Lower leg skin (tissue), 4 donors: Measurements from ENCODE around the gene HRH3. TPM values are rescaled to one million over a fixed set of nuclear protein-coding genes. Genes with fewer than 3 reads are reported as not detected.

Experiments used
- DNase-seq, 2 donors: peaks; one replicate each; pipeline ENCODE4 v3.0.0-alpha.2; 2019; ENCODE audit warnings: low spot score in 2 of 2
- H3K4me3 ChIP-seq: fragments of 200-600 bp; sonication (generic); 2 replicates; pipeline ENCODE4 v1.5.1; 2017; ENCODE audit warnings: mild to moderate bottlenecking, low read depth; ENCODE audit not compliant: poor library complexity, severe bottlenecking
- POLR2A ChIP-seq, 2 donors: fragments of 450-650 bp; IDR thresholded peaks; one replicate each; pipeline ENCODE4 v1.6.1; 2016 to 2017; ENCODE audit warnings: antibody characterized with exemption in 2 of 2, mild to moderate bottlenecking in 1 of 2, moderate library complexity in 1 of 2
- WGBS, 2 donors: methylation state at CpG; one replicate each; pipeline ENCODE4 v1.1.5; 2018; 5-methylcytosine and 5-hydroxymethylcytosine counted together
- intact Hi-C: fragments of 100-400 bp; cut with DNase I; formaldehyde crosslinking; loops from one replicate; pipeline ENCODE4 v1.15.0; 2023; ENCODE audit warnings: low total_unique reads
- total RNA-seq, 4 donors: library from RNA; depleted of rRNA; stranded (reverse); fragments of >200 nt; gene quantifications; one replicate each; pipeline ENCODE4 v1.1.0, GENCODE V29; 2016
- TF ChIP-seq, protein P1 (sequence below), 3 donors: fragments of 450-650 bp; IDR thresholded peaks; one replicate each; pipeline ENCODE4 v1.5.1; 2016; ENCODE audit warnings: antibody characterized with exemption in 3 of 3, mild to moderate bottlenecking in 3 of 3, moderate library complexity in 2 of 3

HRH3 gene
- total RNA-seq, 4 donors from 2014 or later = not detected

DNA sequence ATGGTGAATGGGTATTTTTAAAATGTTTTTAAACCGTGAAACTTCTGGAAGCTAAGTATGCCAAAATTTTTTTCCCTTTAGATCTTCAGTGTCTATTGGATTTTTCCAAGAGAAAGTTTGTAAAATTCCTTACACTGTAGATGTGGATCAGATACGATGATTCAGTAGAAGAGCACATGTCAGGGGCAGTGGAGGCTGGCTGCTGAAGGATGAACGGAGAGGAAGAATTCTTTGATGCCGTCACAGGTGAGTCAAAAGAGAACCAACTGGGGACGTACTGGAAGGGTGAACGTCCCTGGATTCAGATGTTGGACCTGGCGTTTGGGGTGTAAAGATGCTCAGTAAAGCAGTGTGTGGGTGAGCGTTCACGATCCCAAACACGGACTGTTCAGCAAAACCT is 35.9 kb upstream of the HRH3 start:
- TF ChIP-seq, protein P1, sequence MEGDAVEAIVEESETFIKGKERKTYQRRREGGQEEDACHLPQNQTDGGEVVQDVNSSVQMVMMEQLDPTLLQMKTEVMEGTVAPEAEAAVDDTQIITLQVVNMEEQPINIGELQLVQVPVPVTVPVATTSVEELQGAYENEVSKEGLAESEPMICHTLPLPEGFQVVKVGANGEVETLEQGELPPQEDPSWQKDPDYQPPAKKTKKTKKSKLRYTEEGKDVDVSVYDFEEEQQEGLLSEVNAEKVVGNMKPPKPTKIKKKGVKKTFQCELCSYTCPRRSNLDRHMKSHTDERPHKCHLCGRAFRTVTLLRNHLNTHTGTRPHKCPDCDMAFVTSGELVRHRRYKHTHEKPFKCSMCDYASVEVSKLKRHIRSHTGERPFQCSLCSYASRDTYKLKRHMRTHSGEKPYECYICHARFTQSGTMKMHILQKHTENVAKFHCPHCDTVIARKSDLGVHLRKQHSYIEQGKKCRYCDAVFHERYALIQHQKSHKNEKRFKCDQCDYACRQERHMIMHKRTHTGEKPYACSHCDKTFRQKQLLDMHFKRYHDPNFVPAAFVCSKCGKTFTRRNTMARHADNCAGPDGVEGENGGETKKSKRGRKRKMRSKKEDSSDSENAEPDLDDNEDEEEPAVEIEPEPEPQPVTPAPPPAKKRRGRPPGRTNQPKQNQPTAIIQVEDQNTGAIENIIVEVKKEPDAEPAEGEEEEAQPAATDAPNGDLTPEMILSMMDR (IDR thresholded peaks at IDR 0.05) = no peak
- TF ChIP-seq POLR2A (IDR thresholded peaks at IDR 0.05) = no peak
- H3K4me3 ChIP-seq = no peak overlapping the region
- WGBS, 2 donors = 88 to 90% methylated on average over 10 of the region's 10 CpGs
- intact Hi-C loops = no loop called here
- DNase-seq = no peak

DNA sequence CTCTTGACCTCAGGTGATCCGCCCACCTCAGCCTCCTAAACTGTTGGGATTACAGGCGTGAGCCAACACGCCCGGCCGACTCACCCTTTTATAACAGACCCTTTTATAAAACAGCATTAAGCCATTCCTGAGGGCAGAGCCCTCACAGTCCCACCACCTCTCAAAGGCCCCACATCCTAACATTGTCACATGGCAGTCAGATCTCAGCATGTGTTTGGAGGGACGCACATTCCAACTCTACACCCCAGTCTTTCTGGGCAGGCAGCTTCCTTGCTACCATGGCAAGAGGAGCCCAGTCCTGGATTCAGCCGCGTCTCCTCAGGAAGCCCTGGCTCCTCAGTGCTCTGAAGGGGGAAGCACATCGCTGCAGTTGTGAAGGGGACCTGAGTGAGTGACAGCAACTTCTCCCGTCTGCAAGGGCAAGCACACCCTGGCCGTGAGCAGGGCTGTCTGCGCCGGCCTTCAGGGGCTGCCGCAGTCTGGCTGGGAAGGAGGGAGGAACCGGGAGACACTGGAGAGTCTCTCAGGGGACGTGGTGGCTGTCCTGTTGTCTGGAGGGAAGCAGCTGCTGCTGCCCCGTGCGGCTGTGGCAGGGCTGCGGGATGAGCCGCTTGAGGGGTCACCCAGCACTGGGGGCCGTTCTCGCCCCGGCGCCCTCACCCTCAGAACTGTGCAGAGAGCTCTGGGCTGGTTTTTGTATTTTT is 34.1 kb upstream of the HRH3 start:
- no peak for DNase-seq
- no peak overlapping the region for H3K4me3 ChIP-seq
- intact Hi-C loops = no loop called here
- TF ChIP-seq POLR2A (IDR thresholded peaks at IDR 0.05) = no peak
- TF ChIP-seq, protein P1 (IDR thresholded peaks at IDR 0.05) = no peak
- WGBS, 2 donors = 77 to 78% methylated on average over 24 of the region's 24 CpGs

DNA sequence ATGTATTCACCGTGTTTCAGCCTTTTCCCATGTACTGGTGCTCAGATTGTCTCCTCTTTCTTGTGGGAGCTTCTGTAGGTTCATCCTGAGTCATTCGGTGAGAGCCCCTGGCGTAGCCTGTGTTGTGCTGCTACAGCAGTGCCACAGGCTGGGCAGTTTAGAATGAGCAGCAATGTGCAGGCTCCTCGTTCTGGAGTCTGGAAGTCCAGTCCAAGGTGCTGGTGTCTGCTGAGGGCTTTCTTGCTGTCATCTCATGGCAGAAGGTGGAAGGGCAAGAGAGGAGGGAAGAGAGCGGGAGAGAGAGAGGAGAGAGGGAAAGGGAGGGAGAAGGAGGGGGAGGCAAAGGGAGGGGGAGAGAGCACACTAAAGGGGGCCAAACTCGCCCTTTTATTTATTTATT is 33.3 kb upstream of the HRH3 start:
- DNase-seq = no peak
- WGBS, 2 donors = 90 to 91% methylated on average over 6 of the region's 6 CpGs
- intact Hi-C loops = no loop called here
- H3K4me3 ChIP-seq = no peak overlapping the region
- TF ChIP-seq, protein P1 (IDR thresholded peaks at IDR 0.05) = no peak
- TF ChIP-seq POLR2A (IDR thresholded peaks at IDR 0.05) = no peak

DNA sequence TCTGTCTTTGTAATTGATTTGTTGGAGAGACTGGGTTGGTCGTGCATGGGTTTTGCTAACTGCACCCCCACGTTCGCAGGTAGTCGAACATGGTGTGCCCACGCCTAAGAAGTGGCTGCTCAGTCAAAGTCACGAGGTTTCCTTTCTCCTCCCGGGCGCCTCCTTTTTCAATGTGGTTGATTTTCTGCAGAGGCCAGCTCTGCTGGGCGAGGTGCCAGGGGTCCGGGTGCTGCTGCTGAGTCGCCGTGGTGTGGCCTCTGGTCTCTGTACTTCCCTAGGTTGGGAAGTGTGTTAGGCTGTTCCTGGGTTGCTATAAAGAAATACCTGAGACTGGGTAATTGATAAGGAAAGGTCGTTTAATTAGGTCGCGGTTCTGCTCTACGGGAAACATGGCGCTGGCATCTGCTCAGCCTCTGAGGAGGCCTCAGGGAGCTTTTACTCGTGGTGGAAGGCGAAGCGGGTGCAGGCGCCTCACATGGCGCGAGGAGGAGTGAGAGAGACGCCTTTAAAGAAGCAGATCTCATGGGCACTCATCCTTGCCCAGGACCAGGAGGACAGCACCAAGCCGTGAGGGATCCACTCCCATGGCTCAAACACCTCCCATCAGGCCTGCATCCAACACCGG is 32.4 kb upstream of the HRH3 start:
- TF ChIP-seq, protein P1 (IDR thresholded peaks at IDR 0.05) = no peak
- TF ChIP-seq POLR2A (IDR thresholded peaks at IDR 0.05) = no peak
- no peak overlapping the region for H3K4me3 ChIP-seq
- DNase-seq = no peak
- WGBS, 2 donors = 85% methylated on average over 26 of the region's 26 CpGs
- intact Hi-C loops = no loop called here

DNA sequence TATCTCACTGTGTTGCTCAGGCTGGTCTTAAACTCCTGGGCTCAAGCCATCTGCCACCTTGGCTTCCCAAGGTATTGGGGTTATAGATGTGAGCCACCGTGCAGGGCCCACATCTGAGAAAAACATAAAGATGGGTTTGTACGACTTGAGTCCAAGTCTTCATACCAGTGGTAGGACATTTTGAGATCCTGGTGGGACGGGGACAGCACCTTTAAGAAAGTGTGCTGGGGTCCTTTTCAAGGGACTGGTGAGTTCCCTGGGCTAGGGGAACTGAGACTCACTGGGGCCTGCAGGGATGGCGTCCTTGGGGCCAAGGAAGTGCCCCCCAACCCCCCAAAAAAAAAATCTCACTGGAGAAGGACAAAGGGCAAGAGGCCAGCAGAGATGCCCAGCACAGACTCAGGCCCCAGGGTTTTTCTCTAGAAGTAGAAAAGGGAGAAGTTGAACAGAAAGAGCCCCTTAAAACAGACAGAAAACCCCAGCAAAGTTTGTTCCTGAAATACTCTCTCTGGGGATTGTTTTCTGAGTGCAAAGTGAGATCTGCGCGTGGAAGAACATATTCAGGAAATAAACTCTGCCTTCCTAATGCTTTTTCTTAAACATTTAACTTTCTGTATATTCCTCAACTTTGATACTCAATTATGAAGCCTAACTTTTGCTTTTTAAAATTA is 28.9 kb upstream of the HRH3 start:
- intact Hi-C loops = no loop called here
- no peak for TF ChIP-seq POLR2A (IDR thresholded peaks at IDR 0.05)
- TF ChIP-seq, protein P1 (IDR thresholded peaks at IDR 0.05) = no peak
- no peak for DNase-seq
- H3K4me3 ChIP-seq = no peak overlapping the region
- 80 to 86% methylated on average over 6 of the region's 6 CpGs for WGBS, 2 donors
